ENCODE data around the gene CAT.

- TF ChIP-seq CTCF (conservative IDR thresholded peaks at IDR 0.05; ENCODE audit: low read depth, low read length), result no peak
- TF ChIP-seq EZH2 (IDR thresholded peaks at IDR 0.05; ENCODE audit: borderline replicate concordance, low read depth, low read length, poor library complexity, severe bottlenecking), result no peak
These were observed 26.9 kb upstream of the CAT start for GRCh38 chr11:34411791-34412190.
